Measurements from ENCODE around the gene REPS1. TPM values are rescaled to one million over a fixed set of nuclear protein-coding genes. Genes with fewer than 3 reads are reported as not detected.

The REPS1 gene
- total RNA-seq, 1 donor from 2014 or later, result 50.4 TPM

- Mint-ChIP-seq H3K4me1 (ENCODE audit: unreplicated experiment) (peaks cover 11% of the 10 kb centered on the region), H3K36me3 (ENCODE audit: low read depth, unreplicated experiment) (peaks cover 32% of the 10 kb centered on the region), H3K27me3 (ENCODE audit: unreplicated experiment) (peaks cover 4% of the 10 kb centered on the region), H3K27ac (ENCODE audit: unreplicated experiment) (no peak overlapping the region), H3K9me3 (ENCODE audit: unreplicated experiment) (no peaks in the 10 kb centered on the region), H3K4me3 (ENCODE audit: unreplicated experiment) (no peak overlapping the region)
- no peak for DNase-seq (ENCODE audit: low spot score)
- TF ChIP-seq CTCF (IDR thresholded peaks at IDR 0.05; ENCODE audit: unreplicated experiment), result no peak
Measured at GRCh38 chr6:138912308-138912707, 75.7 kb downstream of the REPS1 start.

DNA sequence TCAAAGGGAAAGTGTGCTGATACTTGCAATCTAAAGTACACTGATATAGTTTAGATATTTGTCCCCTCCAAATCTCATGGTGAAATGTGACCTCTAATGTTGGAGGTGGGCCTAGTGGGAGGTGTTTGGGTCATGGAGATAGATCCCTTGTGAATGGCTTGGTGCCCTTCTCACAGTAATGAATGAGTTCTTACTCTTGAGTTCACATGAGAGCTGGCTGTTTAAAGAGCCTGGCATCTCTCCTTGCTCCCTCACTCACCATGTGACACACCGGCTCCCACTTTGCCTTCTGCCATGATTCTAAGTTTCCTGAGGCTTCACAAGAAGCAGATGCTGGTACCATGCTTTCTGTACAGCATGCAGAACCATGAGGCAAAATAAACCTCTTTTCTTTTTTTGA, 78.1 kb downstream of the REPS1 start:
- no peak for DNase-seq (ENCODE audit: low spot score)
- Mint-ChIP-seq H3K9me3 (ENCODE audit: unreplicated experiment) (no peaks in the 10 kb centered on the region), H3K27me3 (ENCODE audit: unreplicated experiment) (peaks cover 4% of the 10 kb centered on the region), H3K4me3 (ENCODE audit: unreplicated experiment) (no peak overlapping the region), H3K4me1 (ENCODE audit: unreplicated experiment) (peaks cover 15% of the 10 kb centered on the region), H3K36me3 (ENCODE audit: low read depth, unreplicated experiment) (peaks cover 37% of the 10 kb centered on the region), H3K27ac (ENCODE audit: unreplicated experiment) (peak overlapping the region; percentile 25)
- no peak for TF ChIP-seq CTCF (IDR thresholded peaks at IDR 0.05; ENCODE audit: unreplicated experiment)

DNA sequence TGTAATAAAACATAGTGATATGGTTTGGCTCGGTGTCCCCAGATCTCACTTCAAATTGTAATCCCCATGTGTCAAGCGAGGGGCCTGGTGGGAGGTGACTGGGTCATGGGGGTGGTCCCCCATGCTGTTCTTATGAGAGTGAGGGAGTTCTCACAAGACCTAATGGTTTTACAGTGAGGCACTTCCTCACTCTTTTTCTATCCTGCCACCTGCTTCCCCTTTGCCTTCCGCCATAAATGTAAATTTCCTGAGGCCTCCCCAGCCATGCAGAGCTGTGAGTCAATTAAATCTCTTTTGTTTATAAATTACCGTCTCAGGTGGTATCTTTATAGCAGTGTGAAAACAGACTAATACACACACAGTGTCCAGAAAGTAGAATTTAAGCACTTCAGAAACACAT, 78.5 kb downstream of the REPS1 start:
- Mint-ChIP-seq H3K27ac (ENCODE audit: unreplicated experiment) (peak overlapping the region; percentile 25), H3K4me3 (ENCODE audit: unreplicated experiment) (no peak overlapping the region), H3K9me3 (ENCODE audit: unreplicated experiment) (no peaks in the 10 kb centered on the region), H3K36me3 (ENCODE audit: low read depth, unreplicated experiment) (peaks cover 35% of the 10 kb centered on the region), H3K27me3 (ENCODE audit: unreplicated experiment) (peaks cover 4% of the 10 kb centered on the region), H3K4me1 (ENCODE audit: unreplicated experiment) (peaks cover 15% of the 10 kb centered on the region)
- no peak for TF ChIP-seq CTCF (IDR thresholded peaks at IDR 0.05; ENCODE audit: unreplicated experiment)
- DNase-seq (ENCODE audit: low spot score), result no peak

- no peak for TF ChIP-seq CTCF (IDR thresholded peaks at IDR 0.05; ENCODE audit: unreplicated experiment)
- Mint-ChIP-seq H3K4me3 (ENCODE audit: unreplicated experiment) (no peak overlapping the region), H3K36me3 (ENCODE audit: low read depth, unreplicated experiment) (peaks cover 22% of the 10 kb centered on the region), H3K4me1 (ENCODE audit: unreplicated experiment) (peaks cover 15% of the 10 kb centered on the region), H3K9me3 (ENCODE audit: unreplicated experiment) (no peaks in the 10 kb centered on the region), H3K27ac (ENCODE audit: unreplicated experiment) (no peak overlapping the region), H3K27me3 (ENCODE audit: unreplicated experiment) (no peaks in the 10 kb centered on the region)
- DNase-seq (ENCODE audit: low spot score), result no peak
Measured at GRCh38 chr6:138907167-138907566, 80.9 kb downstream of the REPS1 start.

- Mint-ChIP-seq H3K27ac (ENCODE audit: unreplicated experiment) (no peak overlapping the region), H3K4me3 (ENCODE audit: unreplicated experiment) (no peak overlapping the region), H3K27me3 (ENCODE audit: unreplicated experiment) (no peaks in the 10 kb centered on the region), H3K9me3 (ENCODE audit: unreplicated experiment) (no peaks in the 10 kb centered on the region), H3K36me3 (ENCODE audit: low read depth, unreplicated experiment) (no peaks in the 10 kb centered on the region), H3K4me1 (ENCODE audit: unreplicated experiment) (no peaks in the 10 kb centered on the region)
- TF ChIP-seq CTCF (IDR thresholded peaks at IDR 0.05; ENCODE audit: unreplicated experiment), result no peak
- no peak for DNase-seq (ENCODE audit: low spot score)
Measured at GRCh38 chr6:138897031-138897430, 91.0 kb downstream of the REPS1 start.

All from endothelial cell (in vitro differentiated cells).